Measurements from ENCODE around the gene CATSPER1.

GRCh38 chr11:65972116-65972515 is 54.2 kb downstream of the CATSPER1 start:
- TF ChIP-seq POLR2A (IDR thresholded peaks at IDR 0.05) (no peak), CTCF (IDR thresholded peaks at IDR 0.05) (no peak), EP300 (IDR thresholded peaks at IDR 0.05) (no peak)
